MCF 10A (cell line): ENCODE measurements around the gene PHACTR3. TPM values are rescaled to one million over a fixed set of nuclear protein-coding genes. Genes with fewer than 3 reads are reported as not detected.

Source experiments
- BruUV-seq: library from RNA; stranded (reverse); fragments of 400-500 nt; replicated peaks from 2 replicates; lab custom pipeline; 2021; lab: Mats Ljungman, UMichigan
- CTCF ChIA-PET: fragments of 300-600 bp; sonication (Branson Sonifier 250); formaldehyde crosslinking; extraction: SDS; loops from one replicate; lab custom pipeline; 2021; ENCODE audit warnings: antibody characterized with exemption, inconsistent platforms; lab: Yijun Ruan, JAX
- POLR2A ChIA-PET: fragments of 300-600, 350-650 bp; sonication (Branson Sonifier 250); formaldehyde crosslinking; extraction: SDS; loops from one replicate; lab custom pipeline; 2020; ENCODE audit warnings: antibody characterized with exemption, inconsistent platforms; lab: Yijun Ruan, JAX
- DNase-seq: peaks from one replicate; pipeline ENCODE4 v3.0.0-alpha.2; 2018; ENCODE audit not compliant: unreplicated experiment
- H3K27ac Mint-ChIP-seq: one replicate; pipeline ENCODE4 v1.8.0; 2022; ENCODE audit warnings: mild to moderate bottlenecking, low read depth, mixed read lengths; ENCODE audit not compliant: unreplicated experiment
- H3K27me3 Mint-ChIP-seq: one replicate; pipeline ENCODE4 v1.8.0; 2022; ENCODE audit warnings: mixed read lengths; ENCODE audit not compliant: insufficient read depth, unreplicated experiment
- H3K36me3 Mint-ChIP-seq: one replicate; pipeline ENCODE4 v1.8.0; 2022; ENCODE audit warnings: mild to moderate bottlenecking, moderate library complexity, mixed read lengths; ENCODE audit not compliant: insufficient read depth, unreplicated experiment
- H3K4me1 Mint-ChIP-seq: one replicate; pipeline ENCODE4 v1.8.0; 2022; ENCODE audit warnings: mixed read lengths; ENCODE audit not compliant: insufficient read depth, unreplicated experiment
- H3K4me3 Mint-ChIP-seq: one replicate; pipeline ENCODE4 v1.8.0; 2022; ENCODE audit warnings: mild to moderate bottlenecking, moderate library complexity, mixed read lengths; ENCODE audit not compliant: unreplicated experiment
- H3K9me3 Mint-ChIP-seq: one replicate; pipeline ENCODE4 v1.8.0; 2022; ENCODE audit warnings: mixed read lengths; ENCODE audit not compliant: unreplicated experiment
- intact Hi-C: fragments of 100-400 bp; cut with micrococcal nuclease; formaldehyde crosslinking; loops from 2 replicates; pipeline ENCODE4 v1.14.1; 2022
- total RNA-seq: library from RNA; stranded (reverse); gene quantifications from 2 replicates; pipeline ENCODE4 v1.2.3, GENCODE V29; 2022
- TF ChIP-seq, protein P1 (sequence below): fragments of 200-600 bp; IDR thresholded peaks from one replicate; pipeline ENCODE4 v1.8.0; 2022; ENCODE audit warnings: antibody characterized with exemption, mild to moderate bottlenecking; ENCODE audit not compliant: unreplicated experiment

The PHACTR3 gene
- total RNA-seq, 1 experiment from 2014 or later = 22.8 TPM

GRCh38 chr20:59672576-59672975 is 68.2 kb downstream of the PHACTR3 start:
- no TSS peak for BruUV-seq
- H3K27me3 Mint-ChIP-seq = peaks cover 86% of the 10 kb centered on the region
- no peaks in the 10 kb centered on the region for H3K36me3 Mint-ChIP-seq
- no peaks in the 10 kb centered on the region for H3K4me1 Mint-ChIP-seq
- DNase-seq = no peak
- H3K4me3 Mint-ChIP-seq = no peak overlapping the region
- POLR2A ChIA-PET = no interaction called here
- TF ChIP-seq, protein P1, sequence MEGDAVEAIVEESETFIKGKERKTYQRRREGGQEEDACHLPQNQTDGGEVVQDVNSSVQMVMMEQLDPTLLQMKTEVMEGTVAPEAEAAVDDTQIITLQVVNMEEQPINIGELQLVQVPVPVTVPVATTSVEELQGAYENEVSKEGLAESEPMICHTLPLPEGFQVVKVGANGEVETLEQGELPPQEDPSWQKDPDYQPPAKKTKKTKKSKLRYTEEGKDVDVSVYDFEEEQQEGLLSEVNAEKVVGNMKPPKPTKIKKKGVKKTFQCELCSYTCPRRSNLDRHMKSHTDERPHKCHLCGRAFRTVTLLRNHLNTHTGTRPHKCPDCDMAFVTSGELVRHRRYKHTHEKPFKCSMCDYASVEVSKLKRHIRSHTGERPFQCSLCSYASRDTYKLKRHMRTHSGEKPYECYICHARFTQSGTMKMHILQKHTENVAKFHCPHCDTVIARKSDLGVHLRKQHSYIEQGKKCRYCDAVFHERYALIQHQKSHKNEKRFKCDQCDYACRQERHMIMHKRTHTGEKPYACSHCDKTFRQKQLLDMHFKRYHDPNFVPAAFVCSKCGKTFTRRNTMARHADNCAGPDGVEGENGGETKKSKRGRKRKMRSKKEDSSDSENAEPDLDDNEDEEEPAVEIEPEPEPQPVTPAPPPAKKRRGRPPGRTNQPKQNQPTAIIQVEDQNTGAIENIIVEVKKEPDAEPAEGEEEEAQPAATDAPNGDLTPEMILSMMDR = no peak
- no peaks in the 10 kb centered on the region for H3K9me3 Mint-ChIP-seq
- CTCF ChIA-PET = interaction anchor here (0.6 kb wide), 1 partner anchor 714 kb away, joined by 3 read pairs; no protein-coding TSS in a partner anchor
- intact Hi-C loops = no loop called here
- no peak overlapping the region for H3K27ac Mint-ChIP-seq

DNA sequence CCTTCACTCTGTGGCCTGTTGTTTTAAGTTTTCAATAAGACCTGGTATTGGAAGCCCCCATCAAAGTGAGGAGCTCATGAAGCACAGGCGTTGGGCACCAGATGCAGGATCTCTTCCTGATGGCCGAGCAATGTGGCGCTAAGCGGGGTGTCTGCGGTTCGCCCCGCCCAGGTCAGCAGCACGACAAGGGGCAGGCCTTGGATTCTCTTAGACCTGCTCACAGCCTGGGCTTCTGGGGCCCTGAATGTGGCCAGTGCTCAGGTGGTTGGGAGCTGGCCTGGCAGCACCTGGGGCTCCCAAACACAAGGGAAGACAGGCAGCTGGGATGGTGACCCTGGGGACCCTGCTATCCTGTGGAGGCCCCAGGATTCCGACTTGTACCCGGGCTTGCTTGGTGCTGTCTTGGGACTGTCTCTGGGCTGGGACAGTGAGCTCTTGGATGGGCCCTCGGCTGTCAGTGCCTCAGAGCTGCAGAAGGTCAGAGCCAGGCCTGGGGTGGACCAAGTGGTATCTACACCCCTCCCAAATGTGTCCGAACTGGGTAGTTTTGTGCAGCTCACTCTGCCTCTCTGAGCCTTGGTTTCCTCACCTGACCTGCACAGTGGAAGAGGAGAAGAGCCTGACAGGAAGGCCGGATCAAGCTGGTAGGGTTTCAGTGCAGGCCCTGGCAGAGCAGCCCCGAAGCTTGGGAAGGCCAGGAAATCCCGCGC is 69.1 kb downstream of the PHACTR3 start:
- Mint-ChIP-seq H3K9me3 (no peaks in the 10 kb centered on the region), H3K4me3 (no peak overlapping the region), H3K36me3 (no peaks in the 10 kb centered on the region), H3K4me1 (no peaks in the 10 kb centered on the region), H3K27me3 (peaks cover 86% of the 10 kb centered on the region), H3K27ac (no peak overlapping the region)
- POLR2A ChIA-PET = no interaction called here
- intact Hi-C loops = no loop called here
- TF ChIP-seq, protein P1 = no peak
- no peak for DNase-seq
- CTCF ChIA-PET = no interaction called here
- BruUV-seq = no TSS peak

- H3K36me3 Mint-ChIP-seq = no peaks in the 10 kb centered on the region
- no peak overlapping the region for H3K27ac Mint-ChIP-seq
- ChIA-PET POLR2A (no interaction called here), CTCF (no interaction called here)
- intact Hi-C loops = no loop called here
- H3K4me3 Mint-ChIP-seq = no peak overlapping the region
- no peak for DNase-seq
- no TSS peak for BruUV-seq
- TF ChIP-seq, protein P1 = no peak
- H3K4me1 Mint-ChIP-seq = no peaks in the 10 kb centered on the region
- H3K9me3 Mint-ChIP-seq = no peaks in the 10 kb centered on the region
- peaks cover 91% of the 10 kb centered on the region for H3K27me3 Mint-ChIP-seq
Observed at GRCh38 chr20:59673998-59674445, 69.7 kb downstream of the PHACTR3 start.

DNA sequence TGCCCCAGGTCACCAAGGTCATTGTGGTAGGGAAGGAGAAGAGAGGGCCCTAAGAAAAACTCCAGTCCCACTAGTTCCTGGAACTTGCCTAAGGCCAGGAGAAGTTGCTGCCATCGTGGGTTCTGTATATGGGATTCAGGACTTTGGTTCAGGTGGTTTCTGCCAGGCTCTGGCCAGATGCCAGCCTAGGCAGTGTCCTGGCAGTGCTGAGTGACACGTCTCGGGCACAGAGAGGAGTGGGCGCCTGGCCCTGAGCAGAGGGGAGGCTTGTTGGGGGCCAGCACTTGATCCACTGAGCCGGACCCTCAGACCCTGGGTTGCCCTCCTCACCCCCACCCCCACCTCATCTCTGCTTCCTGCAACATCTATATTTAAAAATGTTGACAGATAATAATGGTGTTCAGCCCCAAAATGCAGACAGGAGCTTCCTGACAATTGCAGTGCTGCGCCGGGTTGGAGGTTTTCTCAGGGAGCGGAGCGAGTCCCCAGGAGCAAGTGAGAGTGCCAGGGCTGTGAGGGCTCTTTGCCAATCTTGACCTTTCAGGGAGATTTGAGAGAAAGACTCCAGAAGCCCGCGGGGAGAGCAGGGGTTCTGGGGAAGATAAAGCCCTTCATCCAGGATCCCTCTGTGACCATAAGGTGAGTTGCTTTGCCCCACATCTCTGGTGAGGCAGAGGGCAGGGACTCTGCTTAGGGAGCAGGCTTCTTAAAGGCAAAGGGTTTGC is 71.9 kb downstream of the PHACTR3 start:
- no peaks in the 10 kb centered on the region for H3K4me1 Mint-ChIP-seq
- no peak overlapping the region for H3K27ac Mint-ChIP-seq
- peaks cover 91% of the 10 kb centered on the region for H3K27me3 Mint-ChIP-seq
- ChIA-PET POLR2A (no interaction called here), CTCF (interaction anchor here (0.7 kb wide), 1 partner anchor 169 kb away, joined by 4 read pairs; no protein-coding TSS in a partner anchor)
- H3K36me3 Mint-ChIP-seq = no peaks in the 10 kb centered on the region
- H3K9me3 Mint-ChIP-seq = no peaks in the 10 kb centered on the region
- intact Hi-C loops = no loop called here
- DNase-seq = no peak
- H3K4me3 Mint-ChIP-seq = no peak overlapping the region
- BruUV-seq = no TSS peak
- TF ChIP-seq, protein P1 = no peak
